Measurements from ENCODE around the gene FNDC10. TPM values are rescaled to one million over a fixed set of nuclear protein-coding genes. Genes with fewer than 3 reads are reported as not detected.

Gene FNDC10
- polyA plus RNA-seq, 4 donors, result 1.6 to 5.1 (median 4.0) TPM

GRCh38 chr1:1551524-1552262 is 48.2 kb downstream of the FNDC10 start:
- DNase-seq (ENCODE audit: low read depth in 4 of 4, low spot score in 2 of 4), result no peak

DNA sequence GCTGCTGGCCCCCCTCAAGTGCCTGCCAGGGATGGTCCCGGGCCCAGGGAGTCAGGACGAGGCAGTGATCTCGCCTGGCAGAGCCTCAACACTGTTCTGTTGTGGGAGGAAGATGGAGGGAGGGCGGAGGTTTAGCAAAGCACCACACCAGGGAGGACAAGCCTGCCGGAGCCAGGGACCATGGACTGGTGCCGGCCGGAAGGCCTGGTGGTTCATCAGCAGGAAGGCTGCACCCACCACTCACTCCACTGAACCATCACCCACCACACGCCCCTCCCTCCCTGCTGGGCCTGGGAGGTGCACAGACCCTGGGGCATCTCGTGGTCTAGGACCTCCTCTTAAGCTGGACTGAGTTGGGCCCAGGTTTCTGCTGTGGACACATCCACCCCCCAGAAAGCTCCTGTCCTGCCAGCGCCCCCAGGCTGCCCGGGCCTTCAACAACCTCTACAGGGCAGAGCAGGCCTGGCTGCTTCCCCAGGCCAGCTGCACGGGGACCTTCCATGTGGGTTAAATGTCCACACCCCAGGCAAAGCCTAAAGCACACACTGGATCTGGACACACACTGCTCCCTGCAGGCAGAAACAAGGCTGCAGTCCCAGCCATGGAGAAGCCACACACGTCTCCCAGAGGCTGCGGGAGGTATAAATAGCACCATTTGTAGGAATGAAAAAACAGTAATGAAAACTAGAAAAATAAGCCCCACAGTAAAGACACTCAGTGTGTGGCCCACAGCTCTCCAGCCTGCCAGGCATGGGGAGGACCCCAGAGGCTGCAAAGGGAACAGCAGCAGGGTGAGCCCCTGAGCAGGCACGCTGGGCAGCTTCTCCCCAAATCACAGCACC is 49.1 kb downstream of the FNDC10 start:
- no peak for DNase-seq (ENCODE audit: low read depth in 4 of 4, low spot score in 2 of 4)

DNA sequence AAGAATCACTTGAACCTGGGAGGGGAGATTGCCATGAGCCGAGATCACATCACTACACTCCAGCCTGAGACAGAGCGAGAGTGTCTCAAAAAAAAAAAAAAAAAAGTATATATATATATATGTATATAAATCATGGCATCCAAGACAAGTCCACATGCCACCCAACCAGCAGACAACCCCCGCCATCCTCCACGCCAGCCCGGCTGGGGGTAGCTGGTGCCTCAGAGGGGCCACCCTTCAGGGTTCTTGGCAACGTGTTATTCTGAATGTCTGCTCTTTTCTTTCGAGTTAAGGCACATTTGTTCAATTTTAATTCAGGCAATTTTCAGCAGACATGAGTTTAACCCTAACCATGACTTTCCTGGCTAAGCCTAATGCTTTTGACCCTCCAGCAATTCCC is 49.8 kb downstream of the FNDC10 start:
- DNase-seq (ENCODE audit: low read depth in 4 of 4, low spot score in 2 of 4), result no peak

GRCh38 chr1:1548591-1548990 is 51.3 kb downstream of the FNDC10 start:
- DNase-seq (ENCODE audit: low read depth in 4 of 4, low spot score in 2 of 4), result no peak

Other genes starting within 250 kb of the FNDC10 start
- 100 to 1,000 TPM; 164 to 219 (median 209) TPM for gene MXRA8, start 241.6 kb downstream of the FNDC10 start, polyA plus RNA-seq (ENCODE audit: insufficient read length in 4 of 4)
- gene AURKAIP1, start 224.9 kb downstream of the FNDC10 start, polyA plus RNA-seq (ENCODE audit: insufficient read length in 4 of 4), result 100 to 1,000 TPM in 1 of 4 donors, 10 to 100 TPM in 3; 64.4 to 107 (median 84.7) TPM
- gene CCNL2, start 200.8 kb downstream of the FNDC10 start, polyA plus RNA-seq (ENCODE audit: insufficient read length in 4 of 4), result 100 to 1,000 TPM; 178 to 392 (median 277) TPM
- gene MRPL20, start 192.8 kb downstream of the FNDC10 start, polyA plus RNA-seq (ENCODE audit: insufficient read length in 4 of 4), result 100 to 1,000 TPM; 111 to 143 (median 117) TPM
- 10 to 100 TPM in 3 of 4 donors, 1 to 10 TPM in 1; 5.1 to 27.6 (median 12.1) TPM for gene ANKRD65, start 178.9 kb downstream of the FNDC10 start, polyA plus RNA-seq (ENCODE audit: insufficient read length in 4 of 4)
- gene VWA1, start 164.4 kb downstream of the FNDC10 start, polyA plus RNA-seq (ENCODE audit: insufficient read length in 4 of 4), result 100 to 1,000 TPM in 1 of 4 donors, 10 to 100 TPM in 3; 48.3 to 104 (median 66.7) TPM
- 1 to 10 TPM; 2.6 to 3.7 (median 2.9) TPM for gene ATAD3C, start 150.4 kb downstream of the FNDC10 start, polyA plus RNA-seq (ENCODE audit: insufficient read length in 4 of 4)
- gene ATAD3B, start 128.4 kb downstream of the FNDC10 start, polyA plus RNA-seq (ENCODE audit: insufficient read length in 4 of 4), result 10 to 100 TPM in 3 of 4 donors, 1 to 10 TPM in 1; 9.4 to 29.9 (median 20.5) TPM
- gene ATAD3A, start 88.0 kb downstream of the FNDC10 start, polyA plus RNA-seq (ENCODE audit: insufficient read length in 4 of 4), result 10 to 100 TPM; 15.8 to 31.6 (median 24.4) TPM
- 1 to 10 TPM; 4.3 to 8.4 (median 7.3) TPM for gene TMEM240, start 59.5 kb downstream of the FNDC10 start, polyA plus RNA-seq (ENCODE audit: insufficient read length in 4 of 4)
- gene SSU72, start 25.3 kb downstream of the FNDC10 start, polyA plus RNA-seq (ENCODE audit: insufficient read length in 4 of 4), result 10 to 100 TPM; 76.6 to 95.9 (median 82.9) TPM
- gene MIB2, start 15.4 kb upstream of the FNDC10 start, polyA plus RNA-seq (ENCODE audit: insufficient read length in 4 of 4), result 10 to 100 TPM; 23.5 to 90.7 (median 55.8) TPM
- gene MMP23B, start 32.0 kb upstream of the FNDC10 start, polyA plus RNA-seq (ENCODE audit: insufficient read length in 4 of 4), result 10 to 100 TPM; 16.0 to 54.0 (median 37.4) TPM
- 10 to 100 TPM; 36.8 to 47.7 (median 42.4) TPM for gene CDK11B, start 58.9 kb upstream of the FNDC10 start, polyA plus RNA-seq (ENCODE audit: insufficient read length in 4 of 4)
- 100 to 1,000 TPM in 1 of 4 donors, 10 to 100 TPM in 3; 56.5 to 111 (median 82.2) TPM for gene SLC35E2B, start 92.7 kb upstream of the FNDC10 start, polyA plus RNA-seq (ENCODE audit: insufficient read length in 4 of 4)
- gene CDK11A, start 124.2 kb upstream of the FNDC10 start, polyA plus RNA-seq (ENCODE audit: insufficient read length in 4 of 4), result 10 to 100 TPM; 22.8 to 42.1 (median 32.4) TPM
- gene NADK, start 178.3 kb upstream of the FNDC10 start, polyA plus RNA-seq (ENCODE audit: insufficient read length in 4 of 4), result 10 to 100 TPM; 40.8 to 62.0 (median 50.9) TPM

Data from left renal cortex interstitium (tissue), 4 donors.